CD14-positive monocyte (primary cell): ENCODE data around the gene KCNG2. TPM values are rescaled to one million over a fixed set of nuclear protein-coding genes. Genes with fewer than 3 reads are reported as not detected.

Experiments used
- DNase-seq, 3 donors: peaks; one replicate each; pipeline ENCODE4 v3.0.0-alpha.2; 2011 to 2022
- H2AFZ ChIP-seq: 2 replicates; pipeline ENCODE4 v1.6.0; 2012; ENCODE audit warnings: mild to moderate bottlenecking, low read depth, low read length, inconsistent platforms; ENCODE audit not compliant: insufficient read depth, poor library complexity, severe bottlenecking
- H3K27ac ChIP-seq, 2 donors: 1 replicate in 1 of 2; 2 replicates in 1 of 2; pipeline ENCODE4 v1.5.1; 2012 to 2013; ENCODE audit warnings: low read length in 2 of 2, control low read depth in 1 of 2, inconsistent platforms in 1 of 2, low read depth in 1 of 2, mild to moderate bottlenecking in 1 of 2
- H3K27me3 ChIP-seq, 2 donors: one replicate each; pipeline versions ENCODE4 v1.6.0 to v1.6.1; 2011 to 2013; ENCODE audit warnings: low read length in 2 of 2; ENCODE audit not compliant: control insufficient read depth in 2 of 2, insufficient read depth in 2 of 2
- H3K36me3 ChIP-seq, 2 donors: replicated peaks in 1 of 2; 1 replicate in 1 of 2; 2 replicates in 1 of 2; pipeline versions ENCODE4 v1.5.1 to v1.6.1; 2012 to 2013; ENCODE audit warnings: low read length in 2 of 2, control low read depth in 1 of 2, inconsistent platforms in 1 of 2, mild to moderate bottlenecking in 1 of 2; ENCODE audit not compliant: insufficient read depth in 2 of 2, control insufficient read depth in 1 of 2
- H3K4me1 ChIP-seq, 2 donors: 1 replicate in 1 of 2; 2 replicates in 1 of 2; pipeline versions ENCODE4 v1.5.1 to v1.6.1; 2012 to 2013; ENCODE audit warnings: low read length in 2 of 2, control low read depth in 1 of 2, inconsistent platforms in 1 of 2, mild to moderate bottlenecking in 1 of 2, moderate library complexity in 1 of 2; ENCODE audit not compliant: insufficient read depth in 2 of 2, control insufficient read depth in 1 of 2
- H3K4me2 ChIP-seq: replicated peaks from 2 replicates; pipeline ENCODE3; 2012; ENCODE audit warnings: low read length, moderate library complexity, mild to moderate bottlenecking; ENCODE audit not compliant: poor library complexity, severe bottlenecking; ENCODE audit errors: extremely low read depth
- H3K4me3 ChIP-seq, 3 experiments: fragments of 200-600 bp in 1 of 3; sonication (generic) in 1 of 3; replicated peaks in 1 of 3; 1 replicate in 2 of 3; 2 replicates in 1 of 3; pipeline ENCODE4 v1.5.1; 2011 to 2013; ENCODE audit warnings: low read length in 3 of 3, mild to moderate bottlenecking in 3 of 3, control low read depth in 2 of 3, low read depth in 2 of 3, inconsistent platforms in 1 of 3, moderate library complexity in 1 of 3
- H3K79me2 ChIP-seq: 2 replicates; pipeline ENCODE4 v1.6.0; 2012; ENCODE audit warnings: mild to moderate bottlenecking, control low read depth, inconsistent platforms, low read length, moderate library complexity; ENCODE audit not compliant: insufficient read depth
- H3K9ac ChIP-seq: 2 replicates; pipeline ENCODE4 v1.6.0; 2017; ENCODE audit warnings: low read length, mild to moderate bottlenecking; ENCODE audit not compliant: insufficient read depth, poor library complexity, severe bottlenecking
- H3K9me3 ChIP-seq, 2 donors: replicated peaks in 1 of 2; 1 replicate in 1 of 2; 2 replicates in 1 of 2; pipeline versions ENCODE4 v1.5.1 to v1.6.1; 2012 to 2013; ENCODE audit warnings: low read length in 2 of 2, control low read depth in 1 of 2; ENCODE audit not compliant: control insufficient read depth in 1 of 2, insufficient read depth in 1 of 2
- H4K20me1 ChIP-seq: 2 replicates; pipeline ENCODE4 v1.6.0; 2012; ENCODE audit warnings: mild to moderate bottlenecking, low read length, control low read depth, moderate library complexity; ENCODE audit not compliant: insufficient read depth
- H3K27ac Mint-ChIP-seq, 7 donors: one replicate each; pipeline ENCODE4 v1.8.0; 2020; ENCODE audit warnings: mild to moderate bottlenecking in 7 of 7, mixed read lengths in 7 of 7, moderate library complexity in 6 of 7, inconsistent platforms in 2 of 7
- H3K27me3 Mint-ChIP-seq, 3 donors: one replicate each; pipeline ENCODE4 v1.8.0; 2021 to 2022; ENCODE audit warnings: low read depth in 3 of 3, mild to moderate bottlenecking in 3 of 3, mixed read lengths in 3 of 3, moderate library complexity in 3 of 3, inconsistent platforms in 1 of 3
- H3K36me3 Mint-ChIP-seq, 2 donors: one replicate each; pipeline ENCODE4 v1.8.0; 2020; ENCODE audit warnings: mixed read lengths in 2 of 2, inconsistent platforms in 1 of 2, mild to moderate bottlenecking in 1 of 2
- H3K4me1 Mint-ChIP-seq: one replicate; pipeline ENCODE4 v1.8.0; 2020; ENCODE audit warnings: mild to moderate bottlenecking, mixed read lengths
- H3K4me3 Mint-ChIP-seq, 2 donors: one replicate each; pipeline ENCODE4 v1.8.0; 2020; ENCODE audit warnings: mild to moderate bottlenecking in 2 of 2, mixed read lengths in 2 of 2, moderate library complexity in 1 of 2
- H3K9me3 Mint-ChIP-seq, 7 donors: one replicate each; pipeline ENCODE4 v1.8.0; 2020 to 2022; ENCODE audit warnings: mixed read lengths in 7 of 7, mild to moderate bottlenecking in 6 of 7, moderate library complexity in 6 of 7, inconsistent platforms in 2 of 7
- WGBS: methylation state at CpG from one replicate; pipeline ENCODE4 v1.1.5; 2013; ENCODE audit warnings: missing lambda C conversion rate; ENCODE audit not compliant: insufficient coverage; 5-methylcytosine and 5-hydroxymethylcytosine counted together
- intact Hi-C, 2 donors: fragments of 100-400 bp; cut with micrococcal nuclease; formaldehyde crosslinking; loops; one replicate each; pipeline versions ENCODE4 v1.15.0 to v1.15.1; 2023
- polyA plus RNA-seq, 3 donors: library from polyadenylated mRNA; depleted of rRNA in 1 of 3; unstranded in 2 of 3; stranded (reverse) in 1 of 3; fragments of 300-500 nt in 2 of 3; fragments of >200 nt in 1 of 3; fragmentation: Illumina TruSeq in 2 of 3; gene quantifications; 1 replicate in 2 of 3; 2 replicates in 1 of 3; pipeline ENCODE4 v1.2.3, GENCODE V29; 2012 to 2021
- TF ChIP-seq, protein P1 (sequence below): fragments of 200-600 bp; IDR thresholded peaks from one replicate; pipeline ENCODE4 v1.8.0; 2022; ENCODE audit warnings: antibody characterized with exemption, mild to moderate bottlenecking

KCNG2 gene
- polyA plus RNA-seq, 3 donors, result 0.04 TPM; not detected in 2

DNA sequence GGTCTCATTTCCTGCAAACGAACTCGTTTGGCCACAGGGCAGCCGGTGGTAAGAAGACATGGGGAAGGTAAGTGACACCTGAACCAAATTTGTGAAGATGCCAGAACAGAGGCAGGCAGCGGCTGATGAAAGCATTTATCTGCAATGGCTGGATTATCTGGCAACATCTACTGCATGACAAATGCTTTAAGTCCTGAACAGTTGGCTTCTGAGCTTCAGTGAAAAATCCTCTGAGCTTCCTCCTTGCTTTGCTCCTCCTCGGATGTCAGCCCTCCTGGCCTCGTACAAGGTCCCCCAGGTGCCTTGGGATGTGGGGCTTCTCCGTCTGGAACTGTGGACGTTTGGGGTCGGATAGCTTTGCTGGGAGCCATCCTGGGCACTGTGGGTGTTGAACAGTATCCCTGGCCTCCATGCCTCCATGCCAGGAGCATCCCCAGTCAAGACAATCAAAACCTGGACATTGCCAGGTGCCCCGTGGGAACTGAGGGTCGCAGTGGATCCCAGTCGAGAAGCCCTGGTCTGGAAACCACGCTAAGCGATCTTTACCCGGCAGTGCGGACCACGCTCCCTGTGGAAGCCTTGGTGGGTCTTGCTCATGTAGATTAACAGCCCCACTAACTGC lies 49.3 kb downstream of the KCNG2 start:
- Histone ChIP-seq H2AFZ (no peak overlapping the region), H3K4me2 (no peak overlapping the region), H3K27me3 (no peaks in the 10 kb centered on the region), H3K4me1 (no peaks in the 10 kb centered on the region), H3K9me3 (peaks cover 3 to 17% of the 10 kb centered on the region in 2 donors), H3K9ac (no peak overlapping the region), H3K36me3 (no peaks in the 10 kb centered on the region), H3K27ac (no peak overlapping the region), H4K20me1 (no peaks in the 10 kb centered on the region), H3K79me2 (no peaks in the 10 kb centered on the region), H3K4me3 (no peak overlapping the region)
- peaks cover 2 to 20% (median 7%) of the 10 kb centered on the region in 7 donors for H3K9me3 Mint-ChIP-seq
- TF ChIP-seq, protein P1, sequence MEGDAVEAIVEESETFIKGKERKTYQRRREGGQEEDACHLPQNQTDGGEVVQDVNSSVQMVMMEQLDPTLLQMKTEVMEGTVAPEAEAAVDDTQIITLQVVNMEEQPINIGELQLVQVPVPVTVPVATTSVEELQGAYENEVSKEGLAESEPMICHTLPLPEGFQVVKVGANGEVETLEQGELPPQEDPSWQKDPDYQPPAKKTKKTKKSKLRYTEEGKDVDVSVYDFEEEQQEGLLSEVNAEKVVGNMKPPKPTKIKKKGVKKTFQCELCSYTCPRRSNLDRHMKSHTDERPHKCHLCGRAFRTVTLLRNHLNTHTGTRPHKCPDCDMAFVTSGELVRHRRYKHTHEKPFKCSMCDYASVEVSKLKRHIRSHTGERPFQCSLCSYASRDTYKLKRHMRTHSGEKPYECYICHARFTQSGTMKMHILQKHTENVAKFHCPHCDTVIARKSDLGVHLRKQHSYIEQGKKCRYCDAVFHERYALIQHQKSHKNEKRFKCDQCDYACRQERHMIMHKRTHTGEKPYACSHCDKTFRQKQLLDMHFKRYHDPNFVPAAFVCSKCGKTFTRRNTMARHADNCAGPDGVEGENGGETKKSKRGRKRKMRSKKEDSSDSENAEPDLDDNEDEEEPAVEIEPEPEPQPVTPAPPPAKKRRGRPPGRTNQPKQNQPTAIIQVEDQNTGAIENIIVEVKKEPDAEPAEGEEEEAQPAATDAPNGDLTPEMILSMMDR, result no peak
- DNase-seq, result no peak
- no peaks in the 10 kb centered on the region for H3K4me1 Mint-ChIP-seq
- H3K4me3 Mint-ChIP-seq, result no peak overlapping the region
- intact Hi-C loops, result no loop called here
- H3K27me3 Mint-ChIP-seq, result peaks cover 0 to 3% (median 1%) of the 10 kb centered on the region in 3 donors
- no peak overlapping the region for H3K27ac Mint-ChIP-seq
- WGBS, result 89% methylated on average over 7 of the region's 17 CpGs
- no peaks in the 10 kb centered on the region for H3K36me3 Mint-ChIP-seq

DNA sequence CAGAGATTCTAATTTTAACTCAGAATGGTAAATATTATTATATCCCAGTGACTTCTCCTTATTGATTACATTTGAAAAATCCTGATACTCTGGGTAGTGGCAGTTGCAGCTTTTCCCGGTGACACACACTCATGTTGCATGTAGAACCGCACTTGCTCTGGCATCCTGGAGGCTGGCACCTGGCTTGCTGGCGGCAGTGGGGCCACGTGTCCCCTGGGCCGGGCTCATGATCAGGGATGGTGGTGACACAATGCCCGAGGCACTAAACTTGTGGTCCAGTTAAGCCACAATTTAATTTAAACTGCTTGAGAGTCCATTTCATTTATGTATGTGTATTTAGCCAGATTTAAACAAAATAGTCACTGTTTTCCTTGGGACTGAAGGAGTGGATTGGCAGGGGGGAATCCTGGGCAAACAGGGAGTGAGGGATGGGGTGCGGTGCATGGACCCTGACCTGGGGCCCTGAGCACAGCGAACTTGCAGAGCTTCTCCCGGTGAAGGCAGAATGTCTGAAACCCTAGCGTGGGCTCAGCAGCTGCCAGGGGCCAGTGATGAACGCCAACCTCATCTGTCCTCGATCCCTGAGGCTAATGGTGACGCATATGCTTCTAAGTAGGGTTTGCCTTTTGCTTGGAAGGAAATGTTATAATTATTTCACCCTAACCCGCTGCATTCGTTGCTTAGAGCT lies 50.0 kb downstream of the KCNG2 start:
- Histone ChIP-seq H3K4me3 (no peak overlapping the region), H3K27ac (no peak overlapping the region), H3K4me1 (no peaks in the 10 kb centered on the region), H3K4me2 (no peak overlapping the region), H3K27me3 (no peaks in the 10 kb centered on the region), H3K79me2 (no peaks in the 10 kb centered on the region), H3K36me3 (no peaks in the 10 kb centered on the region), H4K20me1 (no peaks in the 10 kb centered on the region), H2AFZ (no peak overlapping the region), H3K9ac (no peak overlapping the region), H3K9me3 (peaks cover 0 to 15% of the 10 kb centered on the region in 2 donors)
- Mint-ChIP-seq H3K4me1 (no peaks in the 10 kb centered on the region), H3K9me3 (peaks cover under 1 to 13% (median 3%) of the 10 kb centered on the region in 7 donors), H3K4me3 (no peak overlapping the region), H3K27ac (peak overlapping the region in 1 of 7 donors; percentile 71), H3K36me3 (no peaks in the 10 kb centered on the region), H3K27me3 (peaks cover 0 to 3% (median 1%) of the 10 kb centered on the region in 3 donors)
- intact Hi-C loops, result no loop called here
- TF ChIP-seq, protein P1, result no peak
- WGBS, result 96% methylated on average over 13 of the region's 15 CpGs
- no peak for DNase-seq
